Neutrophil (primary cell): ENCODE measurements around the gene MYO1H.

Experiments
- H3K27ac ChIP-seq: fragments of 200-600 bp; sonication (generic); 2 replicates; pipeline ENCODE4 v1.5.1; 2016; ENCODE audit warnings: mild to moderate bottlenecking, moderate library complexity
- H3K27me3 ChIP-seq: fragments of 200-600 bp; sonication (generic); 2 replicates; pipeline ENCODE4 v1.6.0; 2016; ENCODE audit warnings: mild to moderate bottlenecking
- H3K36me3 ChIP-seq: fragments of 200-600 bp; sonication (generic); 2 replicates; pipeline ENCODE4 v1.5.1; 2017
- H3K4me1 ChIP-seq, 2 experiments: fragments of 200-600 bp in 1 of 2; sonication (generic) in 1 of 2; 1 replicate in 1 of 2; 2 replicates in 1 of 2; pipeline versions ENCODE4 v1.5.1 to v1.6.1; 2013 to 2016; ENCODE audit warnings: low read depth in 1 of 2, low read length in 1 of 2, mild to moderate bottlenecking in 1 of 2, moderate library complexity in 1 of 2; ENCODE audit not compliant: control insufficient read depth in 1 of 2, insufficient read depth in 1 of 2
- H3K4me3 ChIP-seq, 2 experiments: fragments of 200-600 bp in 1 of 2; sonication (generic) in 1 of 2; 1 replicate in 1 of 2; 2 replicates in 1 of 2; pipeline ENCODE4 v1.5.1; 2013 to 2016; ENCODE audit warnings: low read depth in 1 of 2, low read length in 1 of 2, mild to moderate bottlenecking in 1 of 2, moderate library complexity in 1 of 2
- H3K9me3 ChIP-seq: fragments of 200-600 bp; sonication (generic); 2 replicates; pipeline ENCODE4 v1.5.1; 2016
- CTCF ChIP-seq: fragments of 200-600 bp; sonication (generic); IDR thresholded peaks from 2 replicates; pipeline ENCODE4 v1.5.1; 2016; ENCODE audit warnings: antibody characterized with exemption

Gene MYO1H

GRCh38 chr12:109357032-109357431 lies 9.3 kb downstream of the MYO1H start:
- no peak overlapping the region for H3K27ac ChIP-seq
- peaks cover 4 to 17% of the 10 kb centered on the region in 2 experiments for H3K4me1 ChIP-seq
- H3K9me3 ChIP-seq = no peaks in the 10 kb centered on the region
- peaks cover 22% of the 10 kb centered on the region for H3K27me3 ChIP-seq
- no peak overlapping the region for H3K4me3 ChIP-seq
- no peaks in the 10 kb centered on the region for H3K36me3 ChIP-seq
- TF ChIP-seq CTCF = no peak

- H3K9me3 ChIP-seq = no peaks in the 10 kb centered on the region
- H3K27ac ChIP-seq = peak overlapping the region; percentile 28
- peaks cover 4 to 17% of the 10 kb centered on the region in 2 experiments for H3K4me1 ChIP-seq
- peaks cover 11% of the 10 kb centered on the region for H3K27me3 ChIP-seq
- TF ChIP-seq CTCF = no peak
- H3K4me3 ChIP-seq = peak overlapping the region in 1 of 2 experiments; percentile 6
- no peaks in the 10 kb centered on the region for H3K36me3 ChIP-seq
Observed at GRCh38 chr12:109358154-109358869, 10.6 kb downstream of the MYO1H start.

GRCh38 chr12:109359131-109359690 lies 11.5 kb downstream of the MYO1H start:
- Histone ChIP-seq H3K27me3 (peaks cover 3% of the 10 kb centered on the region), H3K9me3 (no peaks in the 10 kb centered on the region), H3K4me3 (no peak overlapping the region), H3K36me3 (no peaks in the 10 kb centered on the region), H3K27ac (no peak overlapping the region), H3K4me1 (peaks cover 4 to 17% of the 10 kb centered on the region in 2 experiments)
- TF ChIP-seq CTCF = no peak

- Histone ChIP-seq H3K4me1 (no peaks in the 10 kb centered on the region), H3K27me3 (peaks cover 24% of the 10 kb centered on the region), H3K36me3 (no peaks in the 10 kb centered on the region), H3K4me3 (no peak overlapping the region), H3K9me3 (no peaks in the 10 kb centered on the region), H3K27ac (no peak overlapping the region)
- no peak for TF ChIP-seq CTCF
Observed at GRCh38 chr12:109369831-109370230, 22.1 kb downstream of the MYO1H start.

- Histone ChIP-seq H3K4me1 (no peaks in the 10 kb centered on the region), H3K36me3 (no peaks in the 10 kb centered on the region), H3K4me3 (no peak overlapping the region), H3K27ac (no peak overlapping the region), H3K9me3 (no peaks in the 10 kb centered on the region), H3K27me3 (peaks cover 11% of the 10 kb centered on the region)
- TF ChIP-seq CTCF = no peak
Observed at GRCh38 chr12:109377139-109377685, 29.5 kb downstream of the MYO1H start.
